ENCODE results near the gene KLHL29. TPM values are rescaled to one million over a fixed set of nuclear protein-coding genes. Genes with fewer than 3 reads are reported as not detected.

KLHL29 gene
- total RNA-seq, 4 donors from 2014 or later = 39.6 to 52.0 (median 40.4) TPM

DNA sequence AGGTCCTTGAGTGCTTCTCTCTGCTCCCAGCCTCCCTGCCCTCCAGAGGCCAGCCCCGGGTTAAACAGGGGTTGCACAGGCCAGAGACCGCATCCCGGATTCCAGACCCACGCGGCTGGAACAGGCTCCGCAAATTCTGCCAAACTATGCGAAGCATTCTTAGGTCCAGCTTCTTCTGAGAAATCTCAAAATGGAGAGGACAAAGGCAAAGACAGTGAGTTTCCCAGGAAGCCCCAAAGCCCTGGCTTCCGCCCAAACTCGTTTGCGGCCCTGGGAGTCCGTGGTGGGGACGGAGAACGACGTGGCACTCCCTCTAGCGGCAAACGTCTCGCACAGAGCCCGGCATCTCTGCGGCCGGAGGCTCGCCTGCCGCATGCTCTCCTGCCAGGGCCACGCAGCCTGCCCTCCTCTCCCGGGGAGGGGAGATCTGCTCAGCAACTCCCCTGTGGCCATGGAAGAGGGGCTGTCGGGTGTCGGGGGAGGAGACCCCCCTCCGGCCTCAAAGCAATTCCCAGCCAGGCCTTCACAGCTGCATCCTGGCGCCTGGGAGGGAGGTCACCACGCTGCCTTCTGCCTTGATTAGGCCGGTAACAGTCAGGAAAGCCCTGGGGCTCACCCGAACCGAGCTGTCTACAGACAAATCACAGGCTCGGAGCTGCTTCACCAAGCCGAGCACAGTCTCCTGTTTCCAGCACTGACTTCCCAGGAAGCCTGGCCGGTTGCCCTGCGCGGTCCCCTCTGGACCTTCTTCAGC, 33.4 kb upstream of the KLHL29 start:
- whole genome bisulfite sequencing, 2 donors = 15 to 17% methylated on average over 14 to 24 of the region's 37 CpGs
- H3K27ac ChIP-seq = peak overlapping the region; percentile 54 to 91 (median 77)
- H3K27me3 ChIP-seq = no peaks in the 10 kb centered on the region
- H3K36me3 ChIP-seq = no peaks in the 10 kb centered on the region
- peak; percentile 82 to 85 for DNase-seq (ENCODE audit: low spot score in 2 of 2)
- TF ChIP-seq, protein P1, sequence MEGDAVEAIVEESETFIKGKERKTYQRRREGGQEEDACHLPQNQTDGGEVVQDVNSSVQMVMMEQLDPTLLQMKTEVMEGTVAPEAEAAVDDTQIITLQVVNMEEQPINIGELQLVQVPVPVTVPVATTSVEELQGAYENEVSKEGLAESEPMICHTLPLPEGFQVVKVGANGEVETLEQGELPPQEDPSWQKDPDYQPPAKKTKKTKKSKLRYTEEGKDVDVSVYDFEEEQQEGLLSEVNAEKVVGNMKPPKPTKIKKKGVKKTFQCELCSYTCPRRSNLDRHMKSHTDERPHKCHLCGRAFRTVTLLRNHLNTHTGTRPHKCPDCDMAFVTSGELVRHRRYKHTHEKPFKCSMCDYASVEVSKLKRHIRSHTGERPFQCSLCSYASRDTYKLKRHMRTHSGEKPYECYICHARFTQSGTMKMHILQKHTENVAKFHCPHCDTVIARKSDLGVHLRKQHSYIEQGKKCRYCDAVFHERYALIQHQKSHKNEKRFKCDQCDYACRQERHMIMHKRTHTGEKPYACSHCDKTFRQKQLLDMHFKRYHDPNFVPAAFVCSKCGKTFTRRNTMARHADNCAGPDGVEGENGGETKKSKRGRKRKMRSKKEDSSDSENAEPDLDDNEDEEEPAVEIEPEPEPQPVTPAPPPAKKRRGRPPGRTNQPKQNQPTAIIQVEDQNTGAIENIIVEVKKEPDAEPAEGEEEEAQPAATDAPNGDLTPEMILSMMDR (IDR thresholded peaks at IDR 0.05) = peak; percentile 70 to 95 (median 87)
- no peak for TF ChIP-seq POLR2A (IDR thresholded peaks at IDR 0.05)
- TF ChIP-seq EP300 (IDR thresholded peaks at IDR 0.05) = peak in 1 of 2 donors; percentile 59
- peak overlapping the region in 3 of 4 donors; percentile 10 to 21 (median 12) for H3K4me3 ChIP-seq
- H3K9me3 ChIP-seq = no peaks in the 10 kb centered on the region
- peaks cover 0 to 34% (median 10%) of the 10 kb centered on the region in 4 donors for H3K4me1 ChIP-seq

GRCh38 chr2:23354554-23354953, 30.4 kb upstream of the KLHL29 start:
- WGBS, 2 donors = 93 to 96% methylated on average over 6 of the region's 6 CpGs
- no peaks in the 10 kb centered on the region for H3K9me3 ChIP-seq
- H3K4me1 ChIP-seq = peaks cover 0 to 37% (median 10%) of the 10 kb centered on the region in 4 donors
- no peaks in the 10 kb centered on the region for H3K36me3 ChIP-seq
- H3K27ac ChIP-seq = no peak overlapping the region
- no peak for DNase-seq (ENCODE audit: low spot score in 2 of 2)
- H3K4me3 ChIP-seq = no peak overlapping the region
- TF ChIP-seq, protein P1 (IDR thresholded peaks at IDR 0.05) = no peak
- no peak for TF ChIP-seq EP300 (IDR thresholded peaks at IDR 0.05)
- TF ChIP-seq POLR2A (IDR thresholded peaks at IDR 0.05) = no peak
- no peaks in the 10 kb centered on the region for H3K27me3 ChIP-seq

DNA sequence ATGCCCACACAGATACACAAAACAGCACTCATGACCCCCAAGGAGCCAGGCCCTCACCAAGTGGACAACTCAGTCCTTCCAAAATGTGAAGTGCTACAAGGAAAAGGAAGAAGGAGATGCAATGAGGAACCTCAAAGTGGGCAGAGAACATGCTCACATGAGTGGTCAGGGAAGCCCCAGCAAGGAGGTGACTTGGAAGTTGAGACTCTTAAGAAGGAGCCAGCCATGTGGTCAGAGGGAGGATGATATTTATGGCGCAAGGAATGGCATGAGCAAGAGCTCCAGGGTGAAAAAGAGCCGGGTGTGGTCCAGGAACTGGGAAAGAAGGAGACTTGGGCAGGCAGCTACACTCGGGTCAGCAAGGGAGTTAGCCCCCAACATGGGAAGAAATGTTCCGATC, 30.0 kb upstream of the KLHL29 start:
- no peak for DNase-seq (ENCODE audit: low spot score in 2 of 2)
- no peaks in the 10 kb centered on the region for H3K9me3 ChIP-seq
- 74 to 89% methylated on average over 4 of the region's 4 CpGs for WGBS, 2 donors

GRCh38 chr2:23356711-23357110, 28.3 kb upstream of the KLHL29 start:
- Histone ChIP-seq H3K9me3 (no peaks in the 10 kb centered on the region), H3K36me3 (no peaks in the 10 kb centered on the region), H3K27me3 (no peaks in the 10 kb centered on the region), H3K27ac (no peak overlapping the region), H3K4me1 (peaks cover 0 to 16% (median 5%) of the 10 kb centered on the region in 4 donors), H3K4me3 (no peak overlapping the region)
- WGBS, 2 donors = 95 to 96% methylated on average over 9 of the region's 9 CpGs
- TF ChIP-seq EP300 (IDR thresholded peaks at IDR 0.05) (no peak), POLR2A (IDR thresholded peaks at IDR 0.05) (no peak)
- TF ChIP-seq, protein P1 (IDR thresholded peaks at IDR 0.05) = no peak
- DNase-seq (ENCODE audit: low spot score in 2 of 2) = no peak

More for the DNA sequence above, 30.0 kb upstream of the KLHL29 start:
- H3K27ac ChIP-seq = no peak overlapping the region
- H3K27me3 ChIP-seq = no peaks in the 10 kb centered on the region
- H3K4me1 ChIP-seq = peaks cover 0 to 33% (median 10%) of the 10 kb centered on the region in 4 donors
- H3K4me3 ChIP-seq = no peak overlapping the region
- no peaks in the 10 kb centered on the region for H3K36me3 ChIP-seq
- TF ChIP-seq EP300 (IDR thresholded peaks at IDR 0.05) (no peak), POLR2A (IDR thresholded peaks at IDR 0.05) (no peak)
- TF ChIP-seq, protein P1 (IDR thresholded peaks at IDR 0.05) = no peak

Measured in tibial nerve (tissue), 4 donors.